GM23338 (cell line): ENCODE results near the gene STPG4. TPM values are rescaled to one million over a fixed set of nuclear protein-coding genes. Genes with fewer than 3 reads are reported as not detected.

Experiments used
- ATAC-seq: fragments of 200-7000 bp; cut with Tn5 transposase; 3 replicates; pipeline ENCODE4 v1.9.1; 2020
- DNase-seq: peaks from one replicate; pipeline ENCODE4 v3.0.0-alpha.2; 2015; ENCODE audit warnings: low spot score
- H2AFZ ChIP-seq: fragments of 200-600 bp; sonication (generic); 2 replicates; pipeline ENCODE4 v1.8.0; 2016; ENCODE audit warnings: antibody characterized with exemption, mild to moderate bottlenecking, moderate library complexity
- H3F3A ChIP-seq: fragments of 200-600 bp; sonication (generic); replicated peaks from 2 replicates; pipeline ENCODE4 v1.8.0; 2017; ENCODE audit warnings: antibody characterized with exemption, mixed run types, low read depth
- H3K27ac ChIP-seq: fragments of 200-600 bp; sonication (generic); 2 replicates; pipeline ENCODE4 v1.6.1; 2016; ENCODE audit warnings: low read depth
- H3K27me3 ChIP-seq: fragments of 200-600 bp; sonication (generic); 2 replicates; pipeline ENCODE4 v1.8.0; 2016; ENCODE audit warnings: mild to moderate bottlenecking, mixed run types, moderate library complexity; ENCODE audit not compliant: insufficient read depth
- H3K36me3 ChIP-seq: fragments of 200-600 bp; sonication (generic); 2 replicates; pipeline ENCODE4 v1.8.0; 2016; ENCODE audit warnings: mild to moderate bottlenecking; ENCODE audit not compliant: insufficient read depth
- H3K4me1 ChIP-seq: fragments of 200-600 bp; sonication (generic); 2 replicates; pipeline ENCODE4 v1.8.0; 2016; ENCODE audit warnings: mild to moderate bottlenecking, moderate library complexity; ENCODE audit not compliant: insufficient read depth
- H3K4me2 ChIP-seq: fragments of 200-600 bp; sonication (generic); 2 replicates; pipeline ENCODE4 v1.7.1; 2017; ENCODE audit warnings: mixed run types
- H3K4me3 ChIP-seq: fragments of 200-600 bp; sonication (generic); 2 replicates; pipeline ENCODE4 v1.6.1; 2016; ENCODE audit warnings: mixed run types
- H3K79me2 ChIP-seq: fragments of 200-600 bp; sonication (generic); replicated peaks from 2 replicates; pipeline ENCODE4 v1.8.0; 2017; ENCODE audit warnings: mild to moderate bottlenecking; ENCODE audit not compliant: insufficient read depth
- H3K9me2 ChIP-seq: fragments of 200-600 bp; sonication (generic); 2 replicates; pipeline ENCODE4 v1.8.0; 2017; ENCODE audit not compliant: insufficient read depth
- H4K20me1 ChIP-seq: fragments of 200-600 bp; sonication (generic); replicated peaks from 2 replicates; pipeline ENCODE4 v1.8.0; 2017; ENCODE audit warnings: mild to moderate bottlenecking; ENCODE audit not compliant: insufficient read depth
- H3K27ac Mint-ChIP-seq: 2 replicates; pipeline ENCODE4 v1.8.0; 2020; ENCODE audit warnings: inconsistent platforms, mild to moderate bottlenecking, moderate library complexity, mixed read lengths
- H3K27me3 Mint-ChIP-seq: 3 replicates; pipeline ENCODE4 v1.8.0; 2022; ENCODE audit warnings: low read depth, mild to moderate bottlenecking, moderate library complexity, mixed read lengths, inconsistent platforms; ENCODE audit not compliant: insufficient read depth, poor library complexity
- H3K36me3 Mint-ChIP-seq: 3 replicates; pipeline ENCODE4 v1.8.0; 2021; ENCODE audit warnings: low read depth, mild to moderate bottlenecking, inconsistent platforms, moderate library complexity, mixed read lengths
- H3K4me1 Mint-ChIP-seq: 3 replicates; pipeline ENCODE4 v1.8.0; 2020; ENCODE audit warnings: mild to moderate bottlenecking, inconsistent platforms, mixed read lengths
- H3K4me3 Mint-ChIP-seq: 3 replicates; pipeline ENCODE4 v1.8.0; 2021; ENCODE audit warnings: moderate library complexity, mild to moderate bottlenecking, inconsistent platforms, mixed read lengths
- H3K9me3 Mint-ChIP-seq: 3 replicates; pipeline ENCODE4 v1.8.0; 2020; ENCODE audit warnings: moderate library complexity, mild to moderate bottlenecking, inconsistent platforms, mixed read lengths
- CREB1 ChIP-seq: fragments of 250-450 bp; sonication (Bioruptor Pico); IDR thresholded peaks from 2 replicates; pipeline ENCODE4 v1.5.0; 2020; ENCODE audit warnings: low read depth, mild to moderate bottlenecking, moderate library complexity
- CTCF ChIP-seq, 2 experiments: fragments of 200-600 bp in 1 of 2; sonication (generic) in 1 of 2; conservative IDR thresholded peaks; 2 replicates each; pipeline versions ENCODE4 v1.5.1 to v1.6.1; 2016 to 2017; ENCODE audit warnings: antibody characterized with exemption in 2 of 2, low read depth in 2 of 2, mild to moderate bottlenecking in 2 of 2, moderate library complexity in 1 of 2
- ETS1 ChIP-seq: IDR thresholded peaks from 2 replicates; pipeline ENCODE4 v1.6.1; 2016; ENCODE audit warnings: antibody characterized with exemption
- EZH2 ChIP-seq: fragments of 200-600 bp; sonication (generic); IDR thresholded peaks from one replicate; pipeline ENCODE4 v1.8.0; 2017; ENCODE audit warnings: antibody characterized with exemption, mild to moderate bottlenecking, low read depth; ENCODE audit not compliant: unreplicated experiment
- EZH2phosphoT487 ChIP-seq: fragments of 200-600 bp; sonication (generic); IDR thresholded peaks from one replicate; pipeline ENCODE4 v1.8.1; 2018; ENCODE audit warnings: antibody characterized with exemption; ENCODE audit not compliant: unreplicated experiment
- JUNB ChIP-seq: IDR thresholded peaks from one replicate; pipeline ENCODE4 v1.6.1; 2016; ENCODE audit warnings: antibody characterized with exemption; ENCODE audit not compliant: unreplicated experiment
- NANOG ChIP-seq: IDR thresholded peaks from 2 replicates; pipeline ENCODE4 v1.6.1; 2016; ENCODE audit warnings: antibody characterized with exemption, borderline replicate concordance
- POLR2AphosphoS5 ChIP-seq: IDR thresholded peaks from 2 replicates; pipeline ENCODE4 v1.6.1; 2016; ENCODE audit warnings: antibody characterized with exemption, low read depth
- REST ChIP-seq: IDR thresholded peaks from one replicate; pipeline ENCODE4 v1.6.1; 2018; ENCODE audit warnings: antibody characterized with exemption; ENCODE audit not compliant: unreplicated experiment
- ZNF114 ChIP-seq: fragments of 250-450 bp; sonication (Bioruptor Pico); IDR thresholded peaks from 2 replicates; pipeline ENCODE4 v1.5.0; 2020; ENCODE audit warnings: mild to moderate bottlenecking, moderate library complexity
- polyA plus RNA-seq: library from polyadenylated mRNA; unstranded; fragments of >200 nt; fragmentation: Nextera tagmentation; extraction: Ambion mirVana; gene quantifications from 2 replicates; pipeline ENCODE4 v1.2.1, GENCODE V29; 2016
- total RNA-seq: library from RNA; depleted of rRNA; stranded (reverse); fragments of >200 nt; shearing (Covaris generic); gene quantifications from 2 replicates; pipeline ENCODE4 v1.2.3, GENCODE V29; 2014

The STPG4 gene
- total and polyA plus RNA-seq, 2 experiments from 2014 or later = 0.28 TPM; not detected in 1

- TF ChIP-seq REST (no peak), EZH2phosphoT487 (no peak), CTCF (conservative IDR thresholded peaks at IDR 0.05; ENCODE audit: low read depth in 2 of 2) (no peak), EZH2 (no peak), CREB1 (CRISPR knock-in tag) (no peak), JUNB (no peak)
Measured at GRCh38 chr2:47133046-47133445, 22.1 kb downstream of the STPG4 start (continued).

GRCh38 chr2:47129191-47129706 lies 25.9 kb downstream of the STPG4 start:
- no peaks in the 10 kb centered on the region for H3F3A ChIP-seq
- H3K4me3 Mint-ChIP-seq = no peak overlapping the region
- H3K27me3 Mint-ChIP-seq = no peaks in the 10 kb centered on the region
- H3K9me2 ChIP-seq = no peaks in the 10 kb centered on the region
- no peak overlapping the region for H3K4me3 ChIP-seq
- peak; percentile 80 for ATAC-seq
- H3K4me2 ChIP-seq = no peak overlapping the region
- no peaks in the 10 kb centered on the region for H3K79me2 ChIP-seq
- peaks cover 7% of the 10 kb centered on the region; the same call in 1 of the 2 replicates for H3K4me1 ChIP-seq
- peaks cover 13% of the 10 kb centered on the region for H3K4me1 Mint-ChIP-seq
- DNase-seq = peak; percentile 20
- no peaks in the 10 kb centered on the region for H4K20me1 ChIP-seq
- peak overlapping the region; percentile 21 for H2AFZ ChIP-seq
- H3K36me3 Mint-ChIP-seq = peaks cover 4% of the 10 kb centered on the region; the same call in 2 of the 3 replicates
- H3K9me3 Mint-ChIP-seq = peaks cover 14% of the 10 kb centered on the region; the same call in 2 of the 3 replicates
- H3K27ac Mint-ChIP-seq = no peak overlapping the region; the same call in 1 of the 2 replicates
- no peaks in the 10 kb centered on the region for H3K27me3 ChIP-seq
- no peak overlapping the region for H3K27ac ChIP-seq
- no peaks in the 10 kb centered on the region for H3K36me3 ChIP-seq
- TF ChIP-seq REST (no peak), ZNF114 (CRISPR knock-in tag) (no peak), CTCF (conservative IDR thresholded peaks at IDR 0.05; ENCODE audit: low read depth in 2 of 2) (no peak), ETS1 (no peak), CREB1 (CRISPR knock-in tag) (no peak), NANOG (no peak), JUNB (no peak), POLR2AphosphoS5 (no peak)
